IMR-90 (cell line): ENCODE data around the gene CFAP119. TPM values are rescaled to one million over a fixed set of nuclear protein-coding genes. Genes with fewer than 3 reads are reported as not detected.

Source experiments
- ATAC-seq: fragments of 200-7000 bp; cut with Tn5 transposase; 2 replicates; pipeline ENCODE4 v1.9.1; 2020; ENCODE audit warnings: low read depth, mild to moderate bottlenecking, moderate library complexity
- BruUV-seq: library from RNA; stranded (reverse); fragments of 400-500 nt; replicated peaks from 2 replicates; lab custom pipeline; 2021; lab: Mats Ljungman, UMichigan
- CTCF ChIA-PET: fragments of 300-600 bp; formaldehyde crosslinking; extraction: SDS; loops from one replicate; lab custom pipeline; 2021; ENCODE audit warnings: antibody characterized with exemption; lab: Yijun Ruan, JAX
- POLR2A ChIA-PET: fragments of 300-600 bp; sonication (Branson Sonifier 250); formaldehyde crosslinking; loops from one replicate; lab custom pipeline; 2022; ENCODE audit warnings: antibody characterized with exemption; ENCODE audit not compliant: unreplicated experiment; lab: Charles Lee
- DNase-seq: peaks from one replicate; pipeline ENCODE4 v3.0.0; 2013
- H2AFZ ChIP-seq: replicated peaks from 2 replicates; pipeline ENCODE3; 2013; ENCODE audit warnings: low read length, mild to moderate bottlenecking; ENCODE audit not compliant: poor library complexity
- H2AK5ac ChIP-seq: 2 replicates; pipeline ENCODE4 v1.6.1; 2013; ENCODE audit warnings: low read depth, low read length, inconsistent platforms
- H2AK9ac ChIP-seq: replicated peaks from 2 replicates; pipeline ENCODE3; 2013; ENCODE audit warnings: mild to moderate bottlenecking, low read depth, low read length, moderate library complexity; ENCODE audit not compliant: poor library complexity
- H2BK120ac ChIP-seq: 2 replicates; pipeline ENCODE4 v1.6.1; 2013; ENCODE audit warnings: low read depth, low read length, inconsistent platforms
- H2BK15ac ChIP-seq: 3 replicates; pipeline ENCODE4 v1.6.1; 2013; ENCODE audit warnings: low read depth, low read length, inconsistent platforms
- H2BK20ac ChIP-seq: 2 replicates; pipeline ENCODE4 v1.6.1; 2013; ENCODE audit warnings: low read depth, mild to moderate bottlenecking, inconsistent platforms, low read length, moderate library complexity
- H2BK5ac ChIP-seq: 2 replicates; pipeline ENCODE4 v1.6.1; 2013; ENCODE audit warnings: mild to moderate bottlenecking, low read depth, low read length, inconsistent platforms; ENCODE audit not compliant: poor library complexity, severe bottlenecking
- H3K14ac ChIP-seq: replicated peaks from 2 replicates; pipeline ENCODE4 v1.6.1; 2013; ENCODE audit warnings: low read depth, low read length, inconsistent platforms
- H3K18ac ChIP-seq: 2 replicates; pipeline ENCODE4 v1.6.1; 2013; ENCODE audit warnings: low read depth, low read length, control low read depth
- H3K23ac ChIP-seq: 2 replicates; pipeline ENCODE4 v1.6.1; 2013; ENCODE audit warnings: low read depth, low read length, inconsistent platforms
- H3K27ac ChIP-seq: 2 replicates; pipeline ENCODE4 v1.5.1; 2013; ENCODE audit warnings: mild to moderate bottlenecking, control low read depth, low read length; ENCODE audit not compliant: insufficient read depth
- H3K27me3 ChIP-seq: 2 replicates; pipeline ENCODE4 v1.6.1; 2013; ENCODE audit warnings: low read length; ENCODE audit not compliant: control insufficient read depth, insufficient read depth
- H3K36me3 ChIP-seq: 2 replicates; pipeline ENCODE4 v1.6.1; 2013; ENCODE audit warnings: low read length, mixed read lengths; ENCODE audit not compliant: control insufficient read depth, insufficient read depth
- H3K4ac ChIP-seq: 2 replicates; pipeline ENCODE4 v1.6.1; 2013; ENCODE audit warnings: low read depth, low read length, inconsistent platforms
- H3K4me1 ChIP-seq: 2 replicates; pipeline ENCODE4 v1.6.1; 2013; ENCODE audit warnings: low read length, mixed read lengths; ENCODE audit not compliant: control insufficient read depth, insufficient read depth
- H3K4me2 ChIP-seq: 2 replicates; pipeline ENCODE4 v1.6.1; 2013; ENCODE audit warnings: low read depth, mild to moderate bottlenecking, control low read depth, low read length, moderate library complexity
- H3K4me3 ChIP-seq: 2 replicates; pipeline ENCODE4 v1.5.1; 2013; ENCODE audit warnings: low read depth, mild to moderate bottlenecking, control low read depth, low read length, moderate library complexity; ENCODE audit not compliant: insufficient read depth
- H3K56ac ChIP-seq: 2 replicates; pipeline ENCODE4 v1.6.1; 2013; ENCODE audit warnings: low read length, inconsistent platforms; ENCODE audit not compliant: insufficient read depth; ENCODE audit errors: extremely low read depth
- H3K79me1 ChIP-seq, 2 experiments: 2 replicates each; pipeline ENCODE4 v1.6.1; 2013; ENCODE audit warnings: low read length in 2 of 2, inconsistent platforms in 1 of 2, low read depth in 1 of 2
- H3K9ac ChIP-seq: 2 replicates; pipeline ENCODE4 v1.6.1; 2013; ENCODE audit warnings: low read depth, low read length, control low read depth
- H3K9me1 ChIP-seq: 2 replicates; pipeline ENCODE4 v1.6.1; 2013; ENCODE audit warnings: low read length, inconsistent platforms; ENCODE audit not compliant: insufficient read depth
- H3K9me3 ChIP-seq: 2 replicates; pipeline ENCODE4 v1.6.1; 2013; ENCODE audit warnings: low read length; ENCODE audit not compliant: control insufficient read depth, insufficient read depth
- H4K20me1 ChIP-seq: 2 replicates; pipeline ENCODE4 v1.6.1; 2013; ENCODE audit warnings: low read length, inconsistent platforms; ENCODE audit not compliant: insufficient read depth
- H4K5ac ChIP-seq: 2 replicates; pipeline ENCODE4 v1.6.1; 2013; ENCODE audit warnings: mild to moderate bottlenecking, low read depth, low read length, control low read depth
- H4K8ac ChIP-seq, 2 experiments: 2 replicates each; pipeline ENCODE4 v1.6.1; 2013; ENCODE audit warnings: low read depth in 2 of 2, low read length in 2 of 2, control low read depth in 1 of 2, inconsistent platforms in 1 of 2
- H4K91ac ChIP-seq: 2 replicates; pipeline ENCODE4 v1.6.1; 2013; ENCODE audit warnings: low read depth, low read length, inconsistent platforms; ENCODE audit not compliant: insufficient read depth
- BHLHE40 ChIP-seq: fragments of 150-350 bp; IDR thresholded peaks from 2 replicates; pipeline ENCODE4 v1.6.1; 2016; ENCODE audit warnings: mild to moderate bottlenecking, low read depth, low read length
- CEBPB ChIP-seq: IDR thresholded peaks from 2 replicates; pipeline ENCODE4 v1.6.1; 2012; ENCODE audit warnings: low read depth, low read length, improper control_type of control experiment
- CHD1 ChIP-seq: IDR thresholded peaks from 2 replicates; pipeline ENCODE4 v1.6.1; 2012; ENCODE audit warnings: low read depth, low read length, improper control_type of control experiment
- CTCF ChIP-seq: conservative IDR thresholded peaks from 2 replicates; pipeline ENCODE4 v1.5.1; 2012; ENCODE audit warnings: mild to moderate bottlenecking, low read depth, low read length, improper control_type of control experiment
- ELK1 ChIP-seq: fragments of 150-350 bp; IDR thresholded peaks from 2 replicates; pipeline ENCODE4 v1.6.1; 2016; ENCODE audit warnings: low read depth, mild to moderate bottlenecking, low read length, moderate library complexity, borderline replicate concordance
- FOS ChIP-seq: fragments of 150-350 bp; IDR thresholded peaks from 2 replicates; pipeline ENCODE4 v1.6.1; 2016; ENCODE audit warnings: low read depth, low read length
- MAFK ChIP-seq: IDR thresholded peaks from 2 replicates; pipeline ENCODE4 v1.6.1; 2012; ENCODE audit warnings: low read depth, low read length, improper control_type of control experiment
- MAZ ChIP-seq: IDR thresholded peaks from 2 replicates; pipeline ENCODE4 v1.6.1; 2012; ENCODE audit warnings: low read depth, mild to moderate bottlenecking, low read length, improper control_type of control experiment, moderate library complexity, borderline replicate concordance
- MXI1 ChIP-seq: IDR thresholded peaks from 2 replicates; pipeline ENCODE4 v1.6.1; 2012; ENCODE audit warnings: low read depth, mild to moderate bottlenecking, low read length, moderate library complexity, borderline replicate concordance
- NFE2L2 ChIP-seq: fragments of 150-350 bp; IDR thresholded peaks from 2 replicates; pipeline ENCODE4 v1.6.1; 2016; ENCODE audit warnings: low read depth, mild to moderate bottlenecking, low read length
- POLR2A ChIP-seq: IDR thresholded peaks from 2 replicates; pipeline ENCODE4 v1.6.1; 2012; ENCODE audit warnings: mild to moderate bottlenecking, low read depth, low read length
- RAD21 ChIP-seq: IDR thresholded peaks from 2 replicates; pipeline ENCODE4 v1.6.1; 2012; ENCODE audit warnings: low read length, improper control_type of control experiment
- RCOR1 ChIP-seq: IDR thresholded peaks from 2 replicates; pipeline ENCODE4 v1.6.1; 2012; ENCODE audit warnings: mild to moderate bottlenecking, low read length, improper control_type of control experiment; ENCODE audit not compliant: insufficient replicate concordance
- RFX5 ChIP-seq: IDR thresholded peaks from 2 replicates; pipeline ENCODE4 v1.8.0; 2012; ENCODE audit warnings: low read depth, mild to moderate bottlenecking, low read length, moderate library complexity
- SMC3 ChIP-seq: fragments of 150-350 bp; IDR thresholded peaks from 2 replicates; pipeline ENCODE4 v1.6.1; 2016; ENCODE audit warnings: low read depth, mild to moderate bottlenecking, antibody characterized with exemption, low read length, moderate library complexity
- USF2 ChIP-seq: fragments of 150-350 bp; IDR thresholded peaks from 2 replicates; pipeline ENCODE4 v1.6.1; 2017; ENCODE audit warnings: mild to moderate bottlenecking, antibody characterized with exemption, low read length, low read depth
- WGBS, 2 experiments: methylation state at CpG; one replicate each; pipeline versions ENCODE4 v1.1.5 to v1.1.7; 2013; ENCODE audit warnings: missing lambda C conversion rate in 2 of 2; ENCODE audit not compliant: insufficient read length in 1 of 2; ENCODE audit errors: extremely low coverage in 2 of 2; 5-methylcytosine and 5-hydroxymethylcytosine counted together
- dilution Hi-C: fragments of 300-500 bp; cut with HindIII; formaldehyde crosslinking; loops from one replicate; pipeline ENCODE4 v1.14.3; 2018; ENCODE audit warnings: low sequenced_read_pairs; ENCODE audit not compliant: unreplicated experiment
- in situ Hi-C: fragments of 300-500 bp; cut with MboI; formaldehyde crosslinking; loops from 3 replicates; pipeline ENCODE4 v1.14.3; 2019; ENCODE audit warnings: low sequenced_read_pairs, inconsistent platforms, mixed read lengths
- intact Hi-C: fragments of 100-400 bp; cut with micrococcal nuclease; formaldehyde crosslinking; loops from 2 replicates; pipeline ENCODE4 v1.10.0; 2022
- polyA plus RNA-seq, 3 experiments: library from polyadenylated mRNA; depleted of rRNA; stranded (reverse); fragments of >200 nt; gene quantifications; 2 replicates each; pipeline ENCODE4 v1.2.3, GENCODE V29; 2012; ENCODE audit warnings: low replicate concordance in 1 of 3
- total RNA-seq: library from RNA; depleted of rRNA; stranded (reverse); fragments of >200 nt; gene quantifications from 2 replicates; pipeline ENCODE4 v1.2.3, GENCODE V29; 2012

Gene CFAP119
- total and polyA plus RNA-seq, 2 of the 4 experiments (the other 2 are of a cell fraction): 0.90 to 7.6 TPM

GRCh38 chr16:30808146-30808545 lies 46.3 kb upstream of the CFAP119 start:
- Histone ChIP-seq H3K23ac (no peak overlapping the region), H2AK9ac (no peak overlapping the region), H3K4me2 (no peak overlapping the region), H2BK20ac (no peak overlapping the region), H3K79me1 (peaks cover 8 to 15% of the 10 kb centered on the region in 2 experiments; a peak in 3 of 4 replicates), H3K56ac (no peak overlapping the region), H3K4me3 (no peak overlapping the region), H2AFZ (no peak overlapping the region), H3K4me1 (peaks cover 8% of the 10 kb centered on the region), H2AK5ac (no peak overlapping the region), H3K9ac (no peak overlapping the region), H3K9me3 (no peaks in the 10 kb centered on the region), H3K4ac (no peak overlapping the region), H4K5ac (no peak overlapping the region), H4K20me1 (no peaks in the 10 kb centered on the region), H3K27me3 (no peaks in the 10 kb centered on the region), H3K14ac (no peak overlapping the region), H2BK15ac (no peak overlapping the region), H3K9me1 (peaks cover 8% of the 10 kb centered on the region; the same call in 1 of the 2 replicates), H3K18ac (no peak overlapping the region), H4K8ac (no peak overlapping the region), H2BK120ac (no peak overlapping the region), H4K91ac (no peak overlapping the region), H3K36me3 (no peaks in the 10 kb centered on the region), H2BK5ac (no peak overlapping the region), H3K27ac (no peak overlapping the region)
- no CpG with 5 or more reads among the region's 5 CpGs for WGBS, 2 experiments
- dilution Hi-C loops (no loop called here), intact Hi-C loops (no loop called here), in situ Hi-C loops (no loop called here)
- TF ChIP-seq SMC3: no peak
- no peak for TF ChIP-seq NFE2L2
- TF ChIP-seq RFX5: no peak
- TF ChIP-seq MAZ: no peak
- TF ChIP-seq ELK1: no peak
- no peak for TF ChIP-seq CTCF
- TF ChIP-seq USF2: no peak
- no peak for TF ChIP-seq MAFK
- no peak for TF ChIP-seq RAD21
- no peak for TF ChIP-seq MXI1
- no peak for TF ChIP-seq BHLHE40
- no peak for TF ChIP-seq CHD1
- TF ChIP-seq POLR2A: no peak
- TF ChIP-seq CEBPB: no peak
- TF ChIP-seq RCOR1: no peak
- no peak for TF ChIP-seq FOS
- DNase-seq (no peak), ATAC-seq (no peak)
- POLR2A ChIA-PET: interaction anchor here (0.6 kb wide), 3 partner anchors 24 to 87 kb away, joined by 3 to 10 read pairs (median 3); no protein-coding TSS in a partner anchor
- CTCF ChIA-PET: no interaction called here
- BruUV-seq: no TSS peak
